Suprapubic skin (tissue), 4 donors: ENCODE data around the gene RAMACL.

ENCODE experiments used
- CTCF ChIP-seq, 2 donors: fragments of 200-600 bp in 1 of 2; fragments of 450-650 bp in 1 of 2; sonication (generic) in 1 of 2; IDR thresholded peaks; one replicate each; pipeline ENCODE4 v1.5.1; 2016 to 2019; ENCODE audit warnings: antibody characterized with exemption in 2 of 2, mild to moderate bottlenecking in 1 of 2, moderate library complexity in 1 of 2
- EP300 ChIP-seq: sonication (generic); formaldehyde crosslinking; IDR thresholded peaks from one replicate; pipeline ENCODE4 v1.6.1; 2017; ENCODE audit warnings: antibody characterized with exemption
- POLR2A ChIP-seq, 2 donors: fragments of 450-650 bp; IDR thresholded peaks; one replicate each; pipeline ENCODE4 v1.6.1; 2017; ENCODE audit warnings: antibody characterized with exemption in 2 of 2, mild to moderate bottlenecking in 2 of 2, moderate library complexity in 2 of 2
- POLR2AphosphoS5 ChIP-seq, 3 donors: sonication (generic); formaldehyde crosslinking; IDR thresholded peaks; one replicate each; pipeline ENCODE4 v1.6.1; 2017; ENCODE audit warnings: antibody characterized with exemption in 3 of 3

- TF ChIP-seq POLR2A (IDR thresholded peaks at IDR 0.05), result no peak
- no peak for TF ChIP-seq CTCF (IDR thresholded peaks at IDR 0.05)
- no peak for TF ChIP-seq POLR2AphosphoS5 (IDR thresholded peaks at IDR 0.05)
- no peak for TF ChIP-seq EP300
Observed at GRCh38 chr6:166579237-166579850, 7.1 kb downstream of the RAMACL start.
